Measurements from ENCODE around the gene EIF2S1. TPM values are rescaled to one million over a fixed set of nuclear protein-coding genes. Genes with fewer than 3 reads are reported as not detected.
A peak's percentile ranks its signal among the peaks of the same experiment; 100 is the strongest.

EIF2S1 gene
- total RNA-seq, 1 donor from 2014 or later, result 88.3 TPM

GRCh38 chr14:67417633-67418032 is 57.5 kb downstream of the EIF2S1 start:
- peaks cover 8% of the 10 kb centered on the region for H3K4me1 Mint-ChIP-seq (ENCODE audit: low read depth)
- no peaks in the 10 kb centered on the region for H3K9me3 Mint-ChIP-seq (ENCODE audit: low read depth)
- no peak overlapping the region for H3K27ac Mint-ChIP-seq (ENCODE audit: unreplicated experiment)
- no peak for DNase-seq (ENCODE audit: low spot score)
- TF ChIP-seq, protein P1, sequence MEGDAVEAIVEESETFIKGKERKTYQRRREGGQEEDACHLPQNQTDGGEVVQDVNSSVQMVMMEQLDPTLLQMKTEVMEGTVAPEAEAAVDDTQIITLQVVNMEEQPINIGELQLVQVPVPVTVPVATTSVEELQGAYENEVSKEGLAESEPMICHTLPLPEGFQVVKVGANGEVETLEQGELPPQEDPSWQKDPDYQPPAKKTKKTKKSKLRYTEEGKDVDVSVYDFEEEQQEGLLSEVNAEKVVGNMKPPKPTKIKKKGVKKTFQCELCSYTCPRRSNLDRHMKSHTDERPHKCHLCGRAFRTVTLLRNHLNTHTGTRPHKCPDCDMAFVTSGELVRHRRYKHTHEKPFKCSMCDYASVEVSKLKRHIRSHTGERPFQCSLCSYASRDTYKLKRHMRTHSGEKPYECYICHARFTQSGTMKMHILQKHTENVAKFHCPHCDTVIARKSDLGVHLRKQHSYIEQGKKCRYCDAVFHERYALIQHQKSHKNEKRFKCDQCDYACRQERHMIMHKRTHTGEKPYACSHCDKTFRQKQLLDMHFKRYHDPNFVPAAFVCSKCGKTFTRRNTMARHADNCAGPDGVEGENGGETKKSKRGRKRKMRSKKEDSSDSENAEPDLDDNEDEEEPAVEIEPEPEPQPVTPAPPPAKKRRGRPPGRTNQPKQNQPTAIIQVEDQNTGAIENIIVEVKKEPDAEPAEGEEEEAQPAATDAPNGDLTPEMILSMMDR (IDR thresholded peaks at IDR 0.05), result no peak
- no peak overlapping the region for H3K4me3 Mint-ChIP-seq (ENCODE audit: unreplicated experiment)
- H3K27me3 Mint-ChIP-seq (ENCODE audit: low read depth), result no peaks in the 10 kb centered on the region
- H3K36me3 Mint-ChIP-seq (ENCODE audit: low read depth), result no peaks in the 10 kb centered on the region

GRCh38 chr14:67418401-67419191 is 58.5 kb downstream of the EIF2S1 start:
- TF ChIP-seq, protein P1 (IDR thresholded peaks at IDR 0.05), result no peak
- no peaks in the 10 kb centered on the region for H3K9me3 Mint-ChIP-seq (ENCODE audit: low read depth)
- H3K4me3 Mint-ChIP-seq (ENCODE audit: unreplicated experiment), result no peak overlapping the region
- H3K36me3 Mint-ChIP-seq (ENCODE audit: low read depth), result no peaks in the 10 kb centered on the region
- H3K4me1 Mint-ChIP-seq (ENCODE audit: low read depth), result peaks cover 8% of the 10 kb centered on the region
- no peak overlapping the region for H3K27ac Mint-ChIP-seq (ENCODE audit: unreplicated experiment)
- no peak for DNase-seq (ENCODE audit: low spot score)
- no peaks in the 10 kb centered on the region for H3K27me3 Mint-ChIP-seq (ENCODE audit: low read depth)

DNA sequence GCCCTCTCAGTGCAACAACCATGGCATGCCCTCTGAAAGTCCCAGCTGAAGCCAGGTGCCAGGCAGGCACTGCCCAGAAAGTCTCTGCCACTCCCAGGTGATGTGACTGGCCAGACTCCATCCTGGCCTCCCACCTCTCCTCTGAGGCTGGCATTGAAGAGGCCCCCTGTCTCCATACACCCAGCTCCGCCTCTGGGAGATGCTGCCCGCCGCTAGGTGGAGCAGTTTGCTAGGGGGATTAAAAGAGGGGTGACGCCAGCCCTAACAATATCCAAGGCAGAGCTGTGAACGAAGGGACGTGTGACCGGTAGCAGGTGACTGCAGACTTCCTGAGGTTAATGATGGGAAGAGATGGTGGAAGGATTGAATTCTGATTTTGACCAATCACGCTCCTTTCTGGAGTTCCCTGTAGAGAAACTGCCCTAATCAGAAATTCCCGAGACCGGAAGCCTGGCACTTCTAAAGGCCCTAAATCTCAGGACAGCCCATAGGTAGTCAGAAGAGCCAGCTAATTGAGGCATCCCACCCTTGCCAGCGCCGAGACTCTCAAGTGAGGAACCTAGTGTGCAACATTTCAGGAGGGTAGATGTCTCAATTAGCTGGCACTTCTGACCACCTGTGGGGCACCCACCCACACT is 60.1 kb downstream of the EIF2S1 start:
- no peak overlapping the region for H3K27ac Mint-ChIP-seq (ENCODE audit: unreplicated experiment)
- peaks cover 2% of the 10 kb centered on the region for H3K27me3 Mint-ChIP-seq (ENCODE audit: low read depth)
- no peaks in the 10 kb centered on the region for H3K36me3 Mint-ChIP-seq (ENCODE audit: low read depth)
- no peaks in the 10 kb centered on the region for H3K9me3 Mint-ChIP-seq (ENCODE audit: low read depth)
- DNase-seq (ENCODE audit: low spot score), result no peak
- TF ChIP-seq, protein P1 (IDR thresholded peaks at IDR 0.05), result peak; percentile 48
- no peaks in the 10 kb centered on the region for H3K4me1 Mint-ChIP-seq (ENCODE audit: low read depth)
- no peak overlapping the region for H3K4me3 Mint-ChIP-seq (ENCODE audit: unreplicated experiment)

DNA sequence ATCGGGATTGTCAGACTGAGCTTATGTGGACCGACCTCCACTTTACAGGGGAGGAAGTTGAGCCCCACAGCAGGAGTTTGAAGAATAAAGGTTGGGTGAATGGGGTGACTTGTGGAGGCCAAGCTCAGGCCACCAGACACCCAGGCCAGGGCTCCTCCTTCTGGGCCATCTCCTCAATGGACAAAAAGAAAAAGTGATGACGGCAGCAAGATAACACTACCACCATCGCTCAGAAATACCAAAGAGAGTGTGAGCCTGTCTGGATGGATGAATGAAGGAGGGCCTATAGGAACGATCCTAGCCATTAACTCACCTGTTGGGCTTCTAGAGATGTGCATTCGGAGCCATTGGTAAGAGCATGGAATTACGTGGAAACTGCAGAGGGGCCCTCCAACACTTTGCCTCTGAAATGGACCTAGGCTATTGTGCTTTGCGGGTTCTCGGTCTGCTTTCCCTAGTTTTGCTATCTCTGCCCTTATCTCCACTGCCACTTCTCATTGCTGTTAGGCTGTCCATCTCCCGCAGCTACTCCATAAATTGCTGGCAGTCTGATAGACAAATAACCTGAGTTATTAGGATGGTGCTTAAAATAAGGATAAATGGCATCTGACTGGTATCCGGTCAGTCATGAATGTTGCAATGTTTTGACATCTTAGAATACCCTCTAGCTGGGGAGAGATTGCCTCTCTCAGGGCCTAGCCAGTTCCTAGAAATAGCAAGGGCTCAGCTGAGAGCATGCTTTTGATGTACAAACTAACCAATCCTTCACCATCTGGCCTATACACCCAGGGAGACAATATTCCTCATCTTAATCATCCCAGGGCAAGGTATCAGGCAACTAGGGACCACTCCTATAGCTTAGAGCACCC is 61.5 kb downstream of the EIF2S1 start:
- no peak overlapping the region for H3K27ac Mint-ChIP-seq (ENCODE audit: unreplicated experiment)
- H3K4me3 Mint-ChIP-seq (ENCODE audit: unreplicated experiment), result no peak overlapping the region
- no peaks in the 10 kb centered on the region for H3K4me1 Mint-ChIP-seq (ENCODE audit: low read depth)
- no peak for DNase-seq (ENCODE audit: low spot score)
- H3K9me3 Mint-ChIP-seq (ENCODE audit: low read depth), result no peaks in the 10 kb centered on the region
- TF ChIP-seq, protein P1 (IDR thresholded peaks at IDR 0.05), result no peak
- peaks cover 7% of the 10 kb centered on the region for H3K27me3 Mint-ChIP-seq (ENCODE audit: low read depth)
- H3K36me3 Mint-ChIP-seq (ENCODE audit: low read depth), result no peaks in the 10 kb centered on the region

DNA sequence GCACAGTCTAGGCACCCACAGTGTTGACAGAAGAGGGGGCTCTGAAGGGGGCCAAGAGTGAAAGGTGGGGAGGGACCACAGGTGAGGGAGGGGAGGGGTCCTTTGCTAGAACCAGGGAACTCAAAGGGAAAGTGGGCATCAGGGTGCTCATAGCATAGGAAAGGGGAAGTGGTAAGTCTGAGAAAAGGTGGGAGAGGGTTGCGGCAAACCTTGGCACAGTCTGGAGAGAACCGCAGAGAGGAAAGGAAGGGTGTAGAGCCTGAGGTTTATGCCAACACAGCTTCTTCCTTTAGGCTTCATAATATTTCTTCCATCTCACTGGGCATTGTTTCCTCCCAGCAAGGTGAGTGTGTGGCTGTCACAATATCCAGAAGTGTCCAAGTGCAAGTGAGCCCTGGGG is 63.3 kb downstream of the EIF2S1 start:
- no peaks in the 10 kb centered on the region for H3K9me3 Mint-ChIP-seq (ENCODE audit: low read depth)
- H3K4me3 Mint-ChIP-seq (ENCODE audit: unreplicated experiment), result no peak overlapping the region
- H3K27me3 Mint-ChIP-seq (ENCODE audit: low read depth), result peaks cover 7% of the 10 kb centered on the region
- peaks cover 6% of the 10 kb centered on the region for H3K4me1 Mint-ChIP-seq (ENCODE audit: low read depth)
- H3K27ac Mint-ChIP-seq (ENCODE audit: unreplicated experiment), result no peak overlapping the region
- DNase-seq (ENCODE audit: low spot score), result no peak
- TF ChIP-seq, protein P1 (IDR thresholded peaks at IDR 0.05), result no peak
- H3K36me3 Mint-ChIP-seq (ENCODE audit: low read depth), result no peaks in the 10 kb centered on the region

Data from chondrocyte (in vitro differentiated cells).